K562 (cell line): Measurements from ENCODE around the gene ROBO1.

ENCODE experiments used
- BRF2 ChIP-seq: IDR thresholded peaks from 3 replicates; pipeline ENCODE4 v1.6.1; 2011; ENCODE audit warnings: borderline replicate concordance, mild to moderate bottlenecking; ENCODE audit not compliant: insufficient read length, insufficient read depth
- CREB1 ChIP-seq, 2 experiments: sonication (generic) in 1 of 2; formaldehyde crosslinking in 1 of 2; IDR thresholded peaks; 2 replicates each; pipeline versions ENCODE4 v1.6.1 to v1.8.0; 2012 to 2022; ENCODE audit warnings: inconsistent platforms in 1 of 2, mild to moderate bottlenecking in 1 of 2, missing genetic modification reagents in 1 of 2, moderate library complexity in 1 of 2
- MAX ChIP-seq: sonication (generic); formaldehyde crosslinking; IDR thresholded peaks from 2 replicates; pipeline ENCODE4 v1.9.0; 2022; ENCODE audit warnings: mild to moderate bottlenecking, missing genetic modification reagents
- MXI1 ChIP-seq: IDR thresholded peaks from 2 replicates; pipeline ENCODE4 v1.6.1; 2011; ENCODE audit warnings: low read depth, mild to moderate bottlenecking, improper control_type of control experiment, low read length
- NR2C2 ChIP-seq, 2 experiments: fragments of 200-800 bp in 1 of 2; sonication (Bioruptor generic) in 1 of 2; sonication (generic) in 1 of 2; formaldehyde crosslinking in 1 of 2; IDR thresholded peaks; 2 replicates each; pipeline versions ENCODE4 v1.6.1 to v1.8.0; 2016 to 2022; ENCODE audit warnings: mild to moderate bottlenecking in 1 of 2, missing compliant biosample characterization in 1 of 2, missing genetic modification characterization in 1 of 2, missing genetic modification reagents in 1 of 2
- PHB2 ChIP-seq: fragments of 450-650 bp; IDR thresholded peaks from 2 replicates; pipeline ENCODE4 v1.6.1; 2017; ENCODE audit warnings: low read depth
- POLR2AphosphoS5 ChIP-seq: IDR thresholded peaks from 2 replicates; pipeline ENCODE4 v1.6.1; 2011; ENCODE audit warnings: mild to moderate bottlenecking, low read depth, low read length, moderate library complexity; ENCODE audit not compliant: control insufficient read depth, insufficient read depth
- RAD51 ChIP-seq: fragments of 450-650 bp; IDR thresholded peaks from 2 replicates; pipeline ENCODE4 v1.7.1; 2016; ENCODE audit warnings: low read depth, mild to moderate bottlenecking, borderline replicate concordance
- SMARCE1 ChIP-seq: fragments of 450-650 bp; IDR thresholded peaks from 2 replicates; pipeline ENCODE4 v1.7.1; 2016; ENCODE audit warnings: mild to moderate bottlenecking

- no peak for TF ChIP-seq CREB1 (IDR thresholded peaks at IDR 0.05)
- no peak for TF ChIP-seq CREB1 (CRISPR knock-in tag; IDR thresholded peaks at IDR 0.05)
- TF ChIP-seq PHB2: no peak
- TF ChIP-seq POLR2AphosphoS5: no peak
- TF ChIP-seq BRF2: no peak
- TF ChIP-seq NR2C2 (CRISPR knock-in tag; IDR thresholded peaks at IDR 0.05): no peak
- no peak for TF ChIP-seq NR2C2 (tag; IDR thresholded peaks at IDR 0.05)
- no peak for TF ChIP-seq RAD51
- TF ChIP-seq SMARCE1: no peak
- TF ChIP-seq MXI1: no peak
- TF ChIP-seq MAX: no peak
These were observed 975.1 kb downstream of the ROBO1 start for GRCh38 chr3:78792733-78793132.
